ENCODE data around the gene GPBAR1.

DNA sequence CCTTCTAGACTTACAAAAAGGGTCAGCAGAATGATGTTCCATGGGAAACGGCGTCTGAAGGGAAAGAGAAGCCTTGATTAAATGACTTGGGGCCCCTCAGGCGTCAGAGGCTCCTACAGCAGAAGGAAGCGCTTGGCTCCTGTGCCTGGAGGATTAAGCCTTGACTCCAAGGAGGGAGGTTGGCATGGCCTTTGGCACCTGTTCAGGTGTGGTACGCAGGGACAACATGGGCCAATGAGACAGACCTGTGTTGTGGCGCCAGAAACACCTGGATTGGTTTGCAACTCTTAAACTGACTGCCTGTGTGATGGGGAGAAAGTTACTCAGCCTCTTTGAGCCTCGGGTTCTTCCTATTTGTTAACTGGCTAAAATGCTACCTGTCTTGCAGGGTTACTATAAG is 17.1 kb downstream of the GPBAR1 start:
- TF ChIP-seq, protein P1, sequence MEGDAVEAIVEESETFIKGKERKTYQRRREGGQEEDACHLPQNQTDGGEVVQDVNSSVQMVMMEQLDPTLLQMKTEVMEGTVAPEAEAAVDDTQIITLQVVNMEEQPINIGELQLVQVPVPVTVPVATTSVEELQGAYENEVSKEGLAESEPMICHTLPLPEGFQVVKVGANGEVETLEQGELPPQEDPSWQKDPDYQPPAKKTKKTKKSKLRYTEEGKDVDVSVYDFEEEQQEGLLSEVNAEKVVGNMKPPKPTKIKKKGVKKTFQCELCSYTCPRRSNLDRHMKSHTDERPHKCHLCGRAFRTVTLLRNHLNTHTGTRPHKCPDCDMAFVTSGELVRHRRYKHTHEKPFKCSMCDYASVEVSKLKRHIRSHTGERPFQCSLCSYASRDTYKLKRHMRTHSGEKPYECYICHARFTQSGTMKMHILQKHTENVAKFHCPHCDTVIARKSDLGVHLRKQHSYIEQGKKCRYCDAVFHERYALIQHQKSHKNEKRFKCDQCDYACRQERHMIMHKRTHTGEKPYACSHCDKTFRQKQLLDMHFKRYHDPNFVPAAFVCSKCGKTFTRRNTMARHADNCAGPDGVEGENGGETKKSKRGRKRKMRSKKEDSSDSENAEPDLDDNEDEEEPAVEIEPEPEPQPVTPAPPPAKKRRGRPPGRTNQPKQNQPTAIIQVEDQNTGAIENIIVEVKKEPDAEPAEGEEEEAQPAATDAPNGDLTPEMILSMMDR (IDR thresholded peaks at IDR 0.05; ENCODE audit: low read depth, low read length, missing input control), result no peak
- TF ChIP-seq EGR1 (IDR thresholded peaks at IDR 0.05; ENCODE audit: low read depth in 2 of 2) (no peak), RAD21 (IDR thresholded peaks at IDR 0.05) (no peak), TAF1 (conservative IDR thresholded peaks at IDR 0.05) (no peak), YY1 (IDR thresholded peaks at IDR 0.05) (no peak), HNF4A (conservative IDR thresholded peaks at IDR 0.05) (no peak), SP1 (IDR thresholded peaks at IDR 0.05) (no peak), JUND (IDR thresholded peaks at IDR 0.05) (no peak)
- TF ChIP-seq, protein P2, sequence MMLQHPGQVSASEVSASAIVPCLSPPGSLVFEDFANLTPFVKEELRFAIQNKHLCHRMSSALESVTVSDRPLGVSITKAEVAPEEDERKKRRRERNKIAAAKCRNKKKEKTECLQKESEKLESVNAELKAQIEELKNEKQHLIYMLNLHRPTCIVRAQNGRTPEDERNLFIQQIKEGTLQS (IDR thresholded peaks at IDR 0.05), result no peak
- TF ChIP-seq, protein P3, sequence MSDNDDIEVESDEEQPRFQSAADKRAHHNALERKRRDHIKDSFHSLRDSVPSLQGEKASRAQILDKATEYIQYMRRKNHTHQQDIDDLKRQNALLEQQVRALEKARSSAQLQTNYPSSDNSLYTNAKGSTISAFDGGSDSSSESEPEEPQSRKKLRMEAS (IDR thresholded peaks at IDR 0.05), result no peak
- TF ChIP-seq, protein P4, sequence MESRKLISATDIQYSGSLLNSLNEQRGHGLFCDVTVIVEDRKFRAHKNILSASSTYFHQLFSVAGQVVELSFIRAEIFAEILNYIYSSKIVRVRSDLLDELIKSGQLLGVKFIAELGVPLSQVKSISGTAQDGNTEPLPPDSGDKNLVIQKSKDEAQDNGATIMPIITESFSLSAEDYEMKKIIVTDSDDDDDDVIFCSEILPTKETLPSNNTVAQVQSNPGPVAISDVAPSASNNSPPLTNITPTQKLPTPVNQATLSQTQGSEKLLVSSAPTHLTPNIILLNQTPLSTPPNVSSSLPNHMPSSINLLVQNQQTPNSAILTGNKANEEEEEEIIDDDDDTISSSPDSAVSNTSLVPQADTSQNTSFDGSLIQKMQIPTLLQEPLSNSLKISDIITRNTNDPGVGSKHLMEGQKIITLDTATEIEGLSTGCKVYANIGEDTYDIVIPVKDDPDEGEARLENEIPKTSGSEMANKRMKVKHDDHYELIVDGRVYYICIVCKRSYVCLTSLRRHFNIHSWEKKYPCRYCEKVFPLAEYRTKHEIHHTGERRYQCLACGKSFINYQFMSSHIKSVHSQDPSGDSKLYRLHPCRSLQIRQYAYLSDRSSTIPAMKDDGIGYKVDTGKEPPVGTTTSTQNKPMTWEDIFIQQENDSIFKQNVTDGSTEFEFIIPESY (IDR thresholded peaks at IDR 0.05), result no peak
- TF ChIP-seq, protein P5, sequence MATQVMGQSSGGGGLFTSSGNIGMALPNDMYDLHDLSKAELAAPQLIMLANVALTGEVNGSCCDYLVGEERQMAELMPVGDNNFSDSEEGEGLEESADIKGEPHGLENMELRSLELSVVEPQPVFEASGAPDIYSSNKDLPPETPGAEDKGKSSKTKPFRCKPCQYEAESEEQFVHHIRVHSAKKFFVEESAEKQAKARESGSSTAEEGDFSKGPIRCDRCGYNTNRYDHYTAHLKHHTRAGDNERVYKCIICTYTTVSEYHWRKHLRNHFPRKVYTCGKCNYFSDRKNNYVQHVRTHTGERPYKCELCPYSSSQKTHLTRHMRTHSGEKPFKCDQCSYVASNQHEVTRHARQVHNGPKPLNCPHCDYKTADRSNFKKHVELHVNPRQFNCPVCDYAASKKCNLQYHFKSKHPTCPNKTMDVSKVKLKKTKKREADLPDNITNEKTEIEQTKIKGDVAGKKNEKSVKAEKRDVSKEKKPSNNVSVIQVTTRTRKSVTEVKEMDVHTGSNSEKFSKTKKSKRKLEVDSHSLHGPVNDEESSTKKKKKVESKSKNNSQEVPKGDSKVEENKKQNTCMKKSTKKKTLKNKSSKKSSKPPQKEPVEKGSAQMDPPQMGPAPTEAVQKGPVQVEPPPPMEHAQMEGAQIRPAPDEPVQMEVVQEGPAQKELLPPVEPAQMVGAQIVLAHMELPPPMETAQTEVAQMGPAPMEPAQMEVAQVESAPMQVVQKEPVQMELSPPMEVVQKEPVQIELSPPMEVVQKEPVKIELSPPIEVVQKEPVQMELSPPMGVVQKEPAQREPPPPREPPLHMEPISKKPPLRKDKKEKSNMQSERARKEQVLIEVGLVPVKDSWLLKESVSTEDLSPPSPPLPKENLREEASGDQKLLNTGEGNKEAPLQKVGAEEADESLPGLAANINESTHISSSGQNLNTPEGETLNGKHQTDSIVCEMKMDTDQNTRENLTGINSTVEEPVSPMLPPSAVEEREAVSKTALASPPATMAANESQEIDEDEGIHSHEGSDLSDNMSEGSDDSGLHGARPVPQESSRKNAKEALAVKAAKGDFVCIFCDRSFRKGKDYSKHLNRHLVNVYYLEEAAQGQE (IDR thresholded peaks at IDR 0.05), result no peak

All from liver (tissue), 3 donors.